HepG2 (cell line): ENCODE measurements around the gene DSCAML1.

ENCODE experiments used
- CBX1 ChIP-seq: IDR thresholded peaks from one replicate; pipeline ENCODE4 v1.6.1; 2016; ENCODE audit warnings: antibody characterized with exemption, low read depth
- EP300 ChIP-seq, 3 experiments: sonication (generic) in 1 of 3; formaldehyde crosslinking in 1 of 3; IDR thresholded peaks; 2 replicates each; pipeline versions ENCODE4 v1.5.1 to v1.6.1; 2011 to 2020; ENCODE audit warnings: low read depth in 2 of 3, low read length in 2 of 3, borderline replicate concordance in 1 of 3, improper control_type of control experiment in 1 of 3, mild to moderate bottlenecking in 1 of 3, missing genetic modification reagents in 1 of 3, moderate library complexity in 1 of 3
- FIP1L1 ChIP-seq: fragments of 200-400 bp; formaldehyde crosslinking; IDR thresholded peaks from 2 replicates; pipeline ENCODE4 v1.6.1; 2018; ENCODE audit warnings: low read depth, mild to moderate bottlenecking, low read length, moderate library complexity, borderline replicate concordance; ENCODE audit not compliant: insufficient read depth
- GTF2F1 ChIP-seq: fragments of 150-350 bp; IDR thresholded peaks from 2 replicates; pipeline ENCODE4 v1.6.1; 2014; ENCODE audit warnings: low read length
- MYNN ChIP-seq: sonication (generic); formaldehyde crosslinking; IDR thresholded peaks from 2 replicates; pipeline ENCODE4 v1.4.0; 2020; ENCODE audit warnings: mild to moderate bottlenecking, low read depth, missing genetic modification reagents
- NR1H2 ChIP-seq: sonication (generic); formaldehyde crosslinking; IDR thresholded peaks from 2 replicates; pipeline ENCODE4 v1.8.1; 2022; ENCODE audit warnings: low read depth, missing genetic modification reagents, borderline replicate concordance
- TF ChIP-seq, protein P1 (sequence below): sonication (generic); formaldehyde crosslinking; IDR thresholded peaks from 2 replicates; pipeline ENCODE4 v1.5.0; 2020; ENCODE audit warnings: mild to moderate bottlenecking, missing genetic modification reagents, moderate library complexity
- TF ChIP-seq, protein P2 (sequence below): sonication (generic); formaldehyde crosslinking; IDR thresholded peaks from 2 replicates; pipeline ENCODE4 v1.5.1; 2020; ENCODE audit warnings: mild to moderate bottlenecking, missing genetic modification reagents, moderate library complexity
- TF ChIP-seq, protein P3 (sequence below): sonication (generic); formaldehyde crosslinking; conservative IDR thresholded peaks from 2 replicates; pipeline ENCODE4 v1.8.1; 2023; ENCODE audit warnings: missing genetic modification reagents
- TF ChIP-seq, protein P4 (sequence below): sonication (generic); formaldehyde crosslinking; IDR thresholded peaks from 2 replicates; pipeline ENCODE4 v1.4.0; 2020; ENCODE audit warnings: missing genetic modification reagents, mild to moderate bottlenecking, borderline replicate concordance

DNA sequence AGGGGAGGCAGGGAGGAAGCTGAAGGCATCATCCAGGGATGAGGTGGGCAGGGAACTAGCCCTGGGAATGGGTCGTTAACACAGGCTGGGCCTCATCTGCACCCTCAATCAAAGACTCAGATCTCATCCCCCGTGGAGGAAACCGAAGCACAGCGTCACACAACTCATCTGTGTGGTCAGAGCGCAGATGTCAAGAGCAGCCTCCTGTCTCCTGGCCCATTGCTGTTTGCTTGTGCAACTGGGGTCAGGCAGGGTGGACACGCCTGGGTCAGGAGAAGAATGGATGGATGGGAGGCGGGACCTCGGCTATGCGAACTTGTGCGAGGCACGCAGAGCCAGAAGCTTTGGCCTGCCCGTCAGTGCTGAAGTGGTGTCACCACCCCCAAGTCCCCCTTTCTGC lies 251.3 kb downstream of the DSCAML1 start:
- TF ChIP-seq, protein P1, sequence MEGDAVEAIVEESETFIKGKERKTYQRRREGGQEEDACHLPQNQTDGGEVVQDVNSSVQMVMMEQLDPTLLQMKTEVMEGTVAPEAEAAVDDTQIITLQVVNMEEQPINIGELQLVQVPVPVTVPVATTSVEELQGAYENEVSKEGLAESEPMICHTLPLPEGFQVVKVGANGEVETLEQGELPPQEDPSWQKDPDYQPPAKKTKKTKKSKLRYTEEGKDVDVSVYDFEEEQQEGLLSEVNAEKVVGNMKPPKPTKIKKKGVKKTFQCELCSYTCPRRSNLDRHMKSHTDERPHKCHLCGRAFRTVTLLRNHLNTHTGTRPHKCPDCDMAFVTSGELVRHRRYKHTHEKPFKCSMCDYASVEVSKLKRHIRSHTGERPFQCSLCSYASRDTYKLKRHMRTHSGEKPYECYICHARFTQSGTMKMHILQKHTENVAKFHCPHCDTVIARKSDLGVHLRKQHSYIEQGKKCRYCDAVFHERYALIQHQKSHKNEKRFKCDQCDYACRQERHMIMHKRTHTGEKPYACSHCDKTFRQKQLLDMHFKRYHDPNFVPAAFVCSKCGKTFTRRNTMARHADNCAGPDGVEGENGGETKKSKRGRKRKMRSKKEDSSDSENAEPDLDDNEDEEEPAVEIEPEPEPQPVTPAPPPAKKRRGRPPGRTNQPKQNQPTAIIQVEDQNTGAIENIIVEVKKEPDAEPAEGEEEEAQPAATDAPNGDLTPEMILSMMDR (CRISPR knock-in tag): no peak
- TF ChIP-seq FIP1L1 (no peak), GTF2F1 (no peak), CBX1 (no peak), EP300 (IDR thresholded peaks at IDR 0.05; ENCODE audit: low read depth in 2 of 2, low read length in 2 of 2) (no peak), EP300 (CRISPR knock-in tag; IDR thresholded peaks at IDR 0.05; ENCODE audit: borderline replicate concordance) (no peak), MYNN (no peak), NR1H2 (CRISPR knock-in tag) (no peak)
- TF ChIP-seq, protein P2, sequence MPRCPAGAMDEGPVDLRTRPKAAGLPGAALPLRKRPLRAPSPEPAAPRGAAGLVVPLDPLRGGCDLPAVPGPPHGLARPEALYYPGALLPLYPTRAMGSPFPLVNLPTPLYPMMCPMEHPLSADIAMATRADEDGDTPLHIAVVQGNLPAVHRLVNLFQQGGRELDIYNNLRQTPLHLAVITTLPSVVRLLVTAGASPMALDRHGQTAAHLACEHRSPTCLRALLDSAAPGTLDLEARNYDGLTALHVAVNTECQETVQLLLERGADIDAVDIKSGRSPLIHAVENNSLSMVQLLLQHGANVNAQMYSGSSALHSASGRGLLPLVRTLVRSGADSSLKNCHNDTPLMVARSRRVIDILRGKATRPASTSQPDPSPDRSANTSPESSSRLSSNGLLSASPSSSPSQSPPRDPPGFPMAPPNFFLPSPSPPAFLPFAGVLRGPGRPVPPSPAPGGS (CRISPR knock-in tag): no peak
- TF ChIP-seq, protein P3, sequence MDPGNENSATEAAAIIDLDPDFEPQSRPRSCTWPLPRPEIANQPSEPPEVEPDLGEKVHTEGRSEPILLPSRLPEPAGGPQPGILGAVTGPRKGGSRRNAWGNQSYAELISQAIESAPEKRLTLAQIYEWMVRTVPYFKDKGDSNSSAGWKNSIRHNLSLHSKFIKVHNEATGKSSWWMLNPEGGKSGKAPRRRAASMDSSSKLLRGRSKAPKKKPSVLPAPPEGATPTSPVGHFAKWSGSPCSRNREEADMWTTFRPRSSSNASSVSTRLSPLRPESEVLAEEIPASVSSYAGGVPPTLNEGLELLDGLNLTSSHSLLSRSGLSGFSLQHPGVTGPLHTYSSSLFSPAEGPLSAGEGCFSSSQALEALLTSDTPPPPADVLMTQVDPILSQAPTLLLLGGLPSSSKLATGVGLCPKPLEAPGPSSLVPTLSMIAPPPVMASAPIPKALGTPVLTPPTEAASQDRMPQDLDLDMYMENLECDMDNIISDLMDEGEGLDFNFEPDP (CRISPR knock-in tag): no peak
- TF ChIP-seq, protein P4, sequence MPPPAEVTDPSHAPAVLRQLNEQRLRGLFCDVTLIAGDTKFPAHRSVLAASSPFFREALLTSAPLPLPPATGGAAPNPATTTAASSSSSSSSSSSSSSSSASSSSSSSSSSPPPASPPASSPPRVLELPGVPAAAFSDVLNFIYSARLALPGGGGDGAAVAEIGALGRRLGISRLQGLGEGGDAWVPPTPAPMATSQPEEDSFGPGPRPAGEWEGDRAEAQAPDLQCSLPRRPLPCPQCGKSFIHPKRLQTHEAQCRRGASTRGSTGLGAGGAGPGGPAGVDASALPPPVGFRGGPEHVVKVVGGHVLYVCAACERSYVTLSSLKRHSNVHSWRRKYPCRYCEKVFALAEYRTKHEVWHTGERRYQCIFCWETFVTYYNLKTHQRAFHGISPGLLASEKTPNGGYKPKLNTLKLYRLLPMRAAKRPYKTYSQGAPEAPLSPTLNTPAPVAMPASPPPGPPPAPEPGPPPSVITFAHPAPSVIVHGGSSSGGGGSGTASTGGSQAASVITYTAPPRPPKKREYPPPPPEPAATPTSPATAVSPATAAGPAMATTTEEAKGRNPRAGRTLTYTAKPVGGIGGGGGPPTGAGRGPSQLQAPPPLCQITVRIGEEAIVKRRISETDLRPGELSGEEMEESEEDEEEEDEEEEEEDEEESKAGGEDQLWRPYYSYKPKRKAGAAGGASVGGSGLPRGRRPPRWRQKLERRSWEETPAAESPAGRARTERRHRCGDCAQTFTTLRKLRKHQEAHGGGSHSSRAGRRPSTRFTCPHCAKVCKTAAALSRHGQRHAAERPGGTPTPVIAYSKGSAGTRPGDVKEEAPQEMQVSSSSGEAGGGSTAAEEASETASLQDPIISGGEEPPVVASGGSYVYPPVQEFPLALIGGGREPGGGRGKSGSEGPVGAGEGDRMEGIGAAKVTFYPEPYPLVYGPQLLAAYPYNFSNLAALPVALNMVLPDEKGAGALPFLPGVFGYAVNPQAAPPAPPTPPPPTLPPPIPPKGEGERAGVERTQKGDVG (CRISPR knock-in tag): no peak
